ENCODE results near the gene PLK5.

PLK5 gene

DNA sequence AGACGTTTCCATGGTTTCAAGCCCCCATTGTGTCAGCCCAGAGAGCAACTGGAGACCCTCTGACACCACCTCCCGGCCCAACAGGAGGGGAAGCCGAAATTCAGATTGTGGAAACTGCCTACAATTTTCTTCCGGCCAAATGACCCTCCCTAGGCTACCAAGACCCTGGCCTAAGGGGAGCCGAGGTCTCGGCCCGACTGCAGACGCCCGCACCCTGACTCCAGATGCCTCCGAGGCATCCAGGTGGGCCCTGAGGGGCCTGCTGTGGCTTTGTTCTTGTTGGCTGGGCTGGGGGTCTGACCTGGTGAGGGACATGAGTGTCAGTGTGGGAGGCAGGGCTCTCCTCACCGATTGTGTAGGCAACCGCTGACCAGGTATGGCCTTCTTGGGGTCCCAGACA lies 34.7 kb downstream of the PLK5 start:
- DNase-seq = no peak
- H3K4me3 ChIP-seq (ENCODE audit: low read depth, low read length) = no peak overlapping the region
- no peaks in the 10 kb centered on the region for H3K27me3 ChIP-seq
- TF ChIP-seq, protein P1, sequence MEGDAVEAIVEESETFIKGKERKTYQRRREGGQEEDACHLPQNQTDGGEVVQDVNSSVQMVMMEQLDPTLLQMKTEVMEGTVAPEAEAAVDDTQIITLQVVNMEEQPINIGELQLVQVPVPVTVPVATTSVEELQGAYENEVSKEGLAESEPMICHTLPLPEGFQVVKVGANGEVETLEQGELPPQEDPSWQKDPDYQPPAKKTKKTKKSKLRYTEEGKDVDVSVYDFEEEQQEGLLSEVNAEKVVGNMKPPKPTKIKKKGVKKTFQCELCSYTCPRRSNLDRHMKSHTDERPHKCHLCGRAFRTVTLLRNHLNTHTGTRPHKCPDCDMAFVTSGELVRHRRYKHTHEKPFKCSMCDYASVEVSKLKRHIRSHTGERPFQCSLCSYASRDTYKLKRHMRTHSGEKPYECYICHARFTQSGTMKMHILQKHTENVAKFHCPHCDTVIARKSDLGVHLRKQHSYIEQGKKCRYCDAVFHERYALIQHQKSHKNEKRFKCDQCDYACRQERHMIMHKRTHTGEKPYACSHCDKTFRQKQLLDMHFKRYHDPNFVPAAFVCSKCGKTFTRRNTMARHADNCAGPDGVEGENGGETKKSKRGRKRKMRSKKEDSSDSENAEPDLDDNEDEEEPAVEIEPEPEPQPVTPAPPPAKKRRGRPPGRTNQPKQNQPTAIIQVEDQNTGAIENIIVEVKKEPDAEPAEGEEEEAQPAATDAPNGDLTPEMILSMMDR (IDR thresholded peaks at IDR 0.05; ENCODE audit: low read depth, low read length) = no peak
- peaks cover 41% of the 10 kb centered on the region for H3K36me3 ChIP-seq
- no peaks in the 10 kb centered on the region for H3K9me3 ChIP-seq
- H3K4me1 ChIP-seq = no peaks in the 10 kb centered on the region

DNA sequence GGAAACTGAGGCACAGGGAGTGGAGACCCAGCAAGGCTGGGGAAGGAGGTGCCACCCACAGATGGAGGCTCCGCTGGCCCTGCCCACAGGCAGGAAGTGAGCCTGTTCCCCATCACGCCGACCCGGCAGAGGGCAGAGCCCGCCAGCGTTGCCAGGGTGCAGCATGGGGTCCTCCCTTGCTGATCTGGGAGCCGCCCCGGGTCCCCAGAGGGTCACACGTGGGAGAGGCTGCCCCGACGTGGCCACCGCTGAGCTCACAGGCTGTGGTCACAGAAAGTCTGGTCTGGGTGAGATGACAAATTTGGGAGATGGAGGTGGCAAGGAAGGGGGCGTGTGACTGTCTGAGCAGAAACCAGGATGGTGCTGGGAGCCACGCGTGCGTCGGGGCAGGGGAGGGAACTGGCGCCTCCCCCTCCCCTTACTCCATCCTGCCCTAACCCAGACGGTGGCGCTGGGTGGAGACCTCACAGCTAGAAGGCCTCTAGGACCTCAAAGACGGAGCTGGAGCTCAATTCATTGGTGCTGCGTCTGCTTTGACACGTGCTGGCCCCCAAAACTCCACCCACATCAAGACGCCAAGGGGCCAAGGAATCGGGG lies 36.5 kb downstream of the PLK5 start:
- peaks cover 45% of the 10 kb centered on the region for H3K36me3 ChIP-seq
- no peaks in the 10 kb centered on the region for H3K4me1 ChIP-seq
- no peaks in the 10 kb centered on the region for H3K27me3 ChIP-seq
- TF ChIP-seq, protein P1 (IDR thresholded peaks at IDR 0.05; ENCODE audit: low read depth, low read length) = no peak
- DNase-seq = no peak
- no peak overlapping the region for H3K4me3 ChIP-seq (ENCODE audit: low read depth, low read length)
- H3K9me3 ChIP-seq = no peaks in the 10 kb centered on the region

DNA sequence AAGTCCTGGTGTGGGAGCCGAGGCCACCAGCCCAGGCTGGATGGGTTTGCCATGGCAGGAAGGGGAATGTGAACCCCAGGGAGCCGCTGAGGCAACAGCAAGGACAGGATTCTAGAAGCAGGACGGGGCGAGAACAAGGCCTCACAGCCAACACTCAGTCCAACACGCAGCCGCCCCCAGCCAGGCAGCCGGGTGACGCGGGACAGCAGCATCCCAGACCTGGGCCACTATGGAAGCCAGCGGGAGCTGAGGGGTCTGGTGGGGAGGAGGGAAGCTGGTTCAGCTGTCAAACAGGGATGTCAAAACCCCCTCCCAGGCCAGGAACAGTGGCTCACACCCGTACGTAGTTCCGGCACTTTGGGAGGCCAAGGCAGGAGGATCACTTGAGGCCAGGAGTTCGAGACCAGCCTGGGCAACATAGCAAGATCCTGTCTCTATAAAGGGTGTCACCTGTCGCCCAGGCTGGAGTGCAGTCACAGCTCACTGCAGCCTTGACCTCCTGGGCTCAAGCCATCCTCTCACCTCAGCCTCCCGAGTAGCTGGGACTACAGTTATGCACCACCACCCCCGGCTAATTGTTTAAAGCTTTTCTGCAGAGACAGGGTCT lies 37.5 kb downstream of the PLK5 start:
- DNase-seq = no peak
- H3K9me3 ChIP-seq = no peaks in the 10 kb centered on the region
- H3K27me3 ChIP-seq = no peaks in the 10 kb centered on the region
- no peak overlapping the region for H3K4me3 ChIP-seq (ENCODE audit: low read depth, low read length)
- no peaks in the 10 kb centered on the region for H3K4me1 ChIP-seq
- H3K36me3 ChIP-seq = peaks cover 50% of the 10 kb centered on the region
- TF ChIP-seq, protein P1 (IDR thresholded peaks at IDR 0.05; ENCODE audit: low read depth, low read length) = no peak

DNA sequence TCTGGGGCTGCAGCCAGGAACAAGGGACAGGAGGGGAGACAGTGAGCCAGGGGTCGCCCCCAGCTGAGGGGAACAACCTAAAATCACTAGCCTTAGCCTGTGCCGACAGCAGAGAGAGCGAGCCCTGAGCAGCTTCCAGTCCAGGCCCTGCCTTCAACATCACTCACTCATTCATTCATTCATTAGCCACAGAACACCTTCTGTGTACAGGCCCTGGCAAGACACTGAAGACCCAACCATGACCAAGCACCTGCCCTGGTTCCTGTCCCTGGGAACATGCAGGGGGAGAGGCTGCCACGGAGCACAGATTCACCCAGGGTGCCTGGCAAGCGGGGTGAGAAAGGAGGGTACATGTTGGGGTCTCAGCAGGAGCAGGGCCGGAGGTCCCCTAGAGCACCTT lies 39.4 kb downstream of the PLK5 start:
- no peak for DNase-seq
- TF ChIP-seq, protein P1 (IDR thresholded peaks at IDR 0.05; ENCODE audit: low read depth, low read length) = no peak
- H3K36me3 ChIP-seq = peaks cover 50% of the 10 kb centered on the region
- no peaks in the 10 kb centered on the region for H3K9me3 ChIP-seq
- no peak overlapping the region for H3K4me3 ChIP-seq (ENCODE audit: low read depth, low read length)
- no peaks in the 10 kb centered on the region for H3K4me1 ChIP-seq
- H3K27me3 ChIP-seq = no peaks in the 10 kb centered on the region

DNA sequence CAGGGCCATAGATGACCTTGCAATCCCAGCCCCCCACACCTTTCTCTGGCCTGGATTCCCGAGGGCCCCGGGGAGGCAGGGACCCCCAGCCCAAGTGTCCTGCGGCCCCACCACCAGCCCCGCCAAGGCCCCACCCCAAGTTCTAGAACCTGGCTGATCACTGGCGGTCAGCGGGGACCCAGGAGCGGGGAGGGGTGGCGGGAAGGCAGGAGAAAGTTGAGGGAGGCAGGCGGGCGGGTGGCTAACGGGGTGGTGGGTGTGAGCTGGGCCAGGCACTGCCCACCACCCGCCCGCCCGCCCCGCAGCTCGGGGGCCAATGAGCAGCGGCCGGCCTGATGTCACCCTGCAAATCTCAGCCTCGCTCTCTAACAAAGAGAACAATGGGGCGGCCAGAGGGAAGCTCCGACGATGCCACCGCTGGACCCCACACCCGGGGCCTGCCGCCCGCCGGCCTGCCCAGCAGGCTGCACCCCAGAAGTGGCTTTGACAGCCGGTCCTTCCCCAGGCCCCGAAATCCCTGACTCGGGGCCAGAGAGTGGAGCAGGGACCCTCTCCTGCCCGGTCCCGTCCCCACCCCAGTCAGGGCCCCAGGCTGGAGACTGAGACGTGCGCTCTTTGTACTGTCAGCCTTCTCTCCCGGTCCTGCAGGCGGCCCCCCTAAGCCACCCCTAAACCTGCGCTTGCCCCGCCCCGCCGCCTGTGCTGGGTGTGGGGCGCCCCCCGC lies 42.7 kb downstream of the PLK5 start:
- peaks cover 7% of the 10 kb centered on the region for H3K9me3 ChIP-seq
- peak overlapping the region; percentile 83 for H3K4me3 ChIP-seq (ENCODE audit: low read depth, low read length)
- peak; percentile 86 for DNase-seq
- H3K4me1 ChIP-seq = no peaks in the 10 kb centered on the region
- H3K36me3 ChIP-seq = peaks cover 36% of the 10 kb centered on the region
- H3K27me3 ChIP-seq = no peaks in the 10 kb centered on the region
- TF ChIP-seq, protein P1 (IDR thresholded peaks at IDR 0.05; ENCODE audit: low read depth, low read length) = no peak

All from BE2C (cell line).